Suprapubic skin (tissue), 3 donors: ENCODE results near the gene USP36.

ENCODE experiments used
- EP300 ChIP-seq: sonication (generic); formaldehyde crosslinking; IDR thresholded peaks from one replicate; pipeline ENCODE4 v1.6.1; 2017; ENCODE audit warnings: antibody characterized with exemption
- TF ChIP-seq, protein P1 (sequence below), 2 donors: fragments of 200-600 bp in 1 of 2; fragments of 450-650 bp in 1 of 2; sonication (generic) in 1 of 2; IDR thresholded peaks; one replicate each; pipeline ENCODE4 v1.5.1; 2016 to 2019; ENCODE audit warnings: antibody characterized with exemption in 2 of 2, mild to moderate bottlenecking in 1 of 2, moderate library complexity in 1 of 2

DNA sequence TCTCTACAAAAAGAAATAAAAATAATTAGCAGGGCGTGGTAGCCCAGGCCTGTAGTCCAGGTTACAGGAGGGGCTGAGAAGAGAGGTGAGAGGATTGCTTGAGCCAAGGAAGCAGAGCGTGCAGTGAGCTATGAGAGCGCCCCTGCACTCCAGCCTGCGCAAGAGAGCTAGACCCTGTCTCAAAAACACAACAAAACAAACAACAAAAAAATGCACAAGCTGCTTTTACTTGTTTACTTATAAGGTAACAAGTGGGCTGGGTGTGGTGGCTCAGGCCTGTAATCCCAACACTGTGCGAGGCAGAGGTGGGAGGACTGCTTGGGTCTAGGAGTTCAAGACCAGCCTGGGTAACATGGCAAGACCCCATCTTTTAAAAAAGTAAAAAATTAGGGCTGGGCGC lies 60.3 kb downstream of the USP36 start:
- TF ChIP-seq, protein P1, sequence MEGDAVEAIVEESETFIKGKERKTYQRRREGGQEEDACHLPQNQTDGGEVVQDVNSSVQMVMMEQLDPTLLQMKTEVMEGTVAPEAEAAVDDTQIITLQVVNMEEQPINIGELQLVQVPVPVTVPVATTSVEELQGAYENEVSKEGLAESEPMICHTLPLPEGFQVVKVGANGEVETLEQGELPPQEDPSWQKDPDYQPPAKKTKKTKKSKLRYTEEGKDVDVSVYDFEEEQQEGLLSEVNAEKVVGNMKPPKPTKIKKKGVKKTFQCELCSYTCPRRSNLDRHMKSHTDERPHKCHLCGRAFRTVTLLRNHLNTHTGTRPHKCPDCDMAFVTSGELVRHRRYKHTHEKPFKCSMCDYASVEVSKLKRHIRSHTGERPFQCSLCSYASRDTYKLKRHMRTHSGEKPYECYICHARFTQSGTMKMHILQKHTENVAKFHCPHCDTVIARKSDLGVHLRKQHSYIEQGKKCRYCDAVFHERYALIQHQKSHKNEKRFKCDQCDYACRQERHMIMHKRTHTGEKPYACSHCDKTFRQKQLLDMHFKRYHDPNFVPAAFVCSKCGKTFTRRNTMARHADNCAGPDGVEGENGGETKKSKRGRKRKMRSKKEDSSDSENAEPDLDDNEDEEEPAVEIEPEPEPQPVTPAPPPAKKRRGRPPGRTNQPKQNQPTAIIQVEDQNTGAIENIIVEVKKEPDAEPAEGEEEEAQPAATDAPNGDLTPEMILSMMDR (IDR thresholded peaks at IDR 0.05), result no peak
- no peak for TF ChIP-seq EP300
